PC-3 (cell line): ENCODE data around the gene OASL. TPM values are rescaled to one million over a fixed set of nuclear protein-coding genes. Genes with fewer than 3 reads are reported as not detected.

ENCODE experiments used
- ATAC-seq: fragments of 200-7000 bp; cut with Tn5 transposase; 2 replicates; pipeline ENCODE4 v1.9.1; 2020; ENCODE audit warnings: mild to moderate bottlenecking, moderate library complexity
- BruUV-seq: library from RNA; stranded (reverse); fragments of 400-500 nt; replicated peaks from 2 replicates; lab custom pipeline; 2021; lab: Mats Ljungman, UMichigan
- CTCF ChIA-PET: fragments of 300-600 bp; sonication (Branson Sonifier 250); formaldehyde crosslinking; loops from one replicate; lab custom pipeline; 2022; ENCODE audit warnings: antibody characterized with exemption; lab: Charles Lee
- POLR2A ChIA-PET: fragments of 300-600 bp; sonication (Branson Sonifier 250); formaldehyde crosslinking; loops from one replicate; lab custom pipeline; 2022; ENCODE audit warnings: antibody characterized with exemption; ENCODE audit not compliant: unreplicated experiment; lab: Charles Lee
- DNase-seq: peaks from one replicate; pipeline ENCODE4 v3.0.0-alpha.2; 2015
- H2AFZ ChIP-seq: fragments of 300-600 bp; sonication (generic); 2 replicates; pipeline ENCODE4 v1.6.0; 2016; ENCODE audit warnings: antibody characterized with exemption, low read length
- H3F3A ChIP-seq: fragments of 300-600 bp; sonication (generic); one replicate; pipeline ENCODE4 v1.6.0; 2017; ENCODE audit warnings: antibody characterized with exemption, low read length, control low read depth, mild to moderate bottlenecking; ENCODE audit not compliant: unreplicated experiment
- H3K27ac ChIP-seq: fragments of 300-600 bp; sonication (generic); 2 replicates; pipeline ENCODE4 v1.5.1; 2016; ENCODE audit warnings: mild to moderate bottlenecking, low read length
- H3K27me3 ChIP-seq: fragments of 300-600 bp; sonication (generic); 2 replicates; pipeline ENCODE4 v1.6.1; 2016; ENCODE audit warnings: low read length, mixed read lengths
- H3K36me3 ChIP-seq: fragments of 300-600 bp; sonication (generic); 2 replicates; pipeline ENCODE4 v1.6.1; 2016; ENCODE audit warnings: low read depth, mixed run types, low read length, mixed read lengths
- H3K4me1 ChIP-seq: fragments of 300-600 bp; sonication (generic); 2 replicates; pipeline ENCODE4 v1.5.1; 2016; ENCODE audit warnings: low read length; ENCODE audit not compliant: insufficient read depth
- H3K4me2 ChIP-seq: fragments of 300-600 bp; sonication (generic); 2 replicates; pipeline ENCODE4 v1.6.0; 2016; ENCODE audit warnings: low read length
- H3K4me3 ChIP-seq: fragments of 300-600 bp; sonication (generic); 2 replicates; pipeline ENCODE4 v1.5.1; 2016; ENCODE audit warnings: mild to moderate bottlenecking, low read length, mixed read lengths
- H3K79me2 ChIP-seq: fragments of 300-600 bp; sonication (generic); 2 replicates; pipeline ENCODE4 v1.6.1; 2017; ENCODE audit warnings: low read length, mixed read lengths
- H3K9ac ChIP-seq: fragments of 300-600 bp; sonication (generic); 2 replicates; pipeline ENCODE4 v1.6.0; 2016; ENCODE audit warnings: mild to moderate bottlenecking, low read length
- H3K9me2 ChIP-seq: fragments of 300-600 bp; sonication (generic); replicated peaks from 2 replicates; pipeline ENCODE4 v1.6.1; 2016; ENCODE audit warnings: mixed run types, low read length, mixed read lengths
- H3K9me3 ChIP-seq: fragments of 300-600 bp; sonication (generic); 2 replicates; pipeline ENCODE4 v1.6.1; 2016; ENCODE audit warnings: low read length, mixed read lengths
- H4K20me1 ChIP-seq: fragments of 300-600 bp; sonication (generic); 2 replicates; pipeline ENCODE4 v1.6.1; 2016; ENCODE audit warnings: low read length, mixed read lengths
- CTCF ChIP-seq: fragments of 300-600 bp; sonication (generic); conservative IDR thresholded peaks from 2 replicates; pipeline ENCODE4 v1.5.1; 2017; ENCODE audit warnings: antibody characterized with exemption, low read depth, mild to moderate bottlenecking, low read length
- EZH2 ChIP-seq: fragments of 300-600 bp; sonication (generic); IDR thresholded peaks from one replicate; pipeline ENCODE4 v1.6.1; 2017; ENCODE audit warnings: antibody characterized with exemption, mild to moderate bottlenecking, low read length; ENCODE audit not compliant: unreplicated experiment
- EZH2phosphoT487 ChIP-seq: fragments of 300-600 bp; sonication (generic); IDR thresholded peaks from 2 replicates; pipeline ENCODE4 v1.6.1; 2018; ENCODE audit warnings: mild to moderate bottlenecking, antibody characterized with exemption, low read length, borderline replicate concordance
- intact Hi-C: fragments of 100-400 bp; cut with micrococcal nuclease; formaldehyde crosslinking; loops from 2 replicates; pipeline ENCODE4 v1.9.0; 2023
- total RNA-seq: library from RNA; depleted of rRNA; stranded (reverse); fragments of >200 nt; gene quantifications from 2 replicates; pipeline ENCODE4 v1.2.3, GENCODE V29; 2014

OASL gene
- total RNA-seq, 1 experiment from 2014 or later = 7.6 TPM

GRCh38 chr12:120994059-120994458 is 45.0 kb downstream of the OASL start:
- BruUV-seq = no TSS peak
- Histone ChIP-seq H3F3A (no peaks in the 10 kb centered on the region), H3K36me3 (no peaks in the 10 kb centered on the region), H3K27ac (no peak overlapping the region), H3K4me2 (no peak overlapping the region), H2AFZ (no peak overlapping the region), H4K20me1 (no peaks in the 10 kb centered on the region), H3K27me3 (no peaks in the 10 kb centered on the region), H3K79me2 (no peaks in the 10 kb centered on the region), H3K4me3 (no peak overlapping the region), H3K9me2 (no peaks in the 10 kb centered on the region; the same call in 1 of the 2 replicates), H3K4me1 (no peaks in the 10 kb centered on the region), H3K9ac (no peak overlapping the region), H3K9me3 (no peaks in the 10 kb centered on the region)
- ChIA-PET CTCF (no interaction called here), POLR2A (no interaction called here)
- TF ChIP-seq EZH2phosphoT487 (no peak), EZH2 (no peak), CTCF (no peak)
- ATAC-seq = no peak
- intact Hi-C loops = no loop called here
- DNase-seq = no peak

- ChIA-PET CTCF (no interaction called here), POLR2A (no interaction called here)
- no peaks in the 10 kb centered on the region for H3K79me2 ChIP-seq
- H3K27ac ChIP-seq = no peak overlapping the region
- no peak overlapping the region for H3K4me2 ChIP-seq
- H3K4me1 ChIP-seq = no peaks in the 10 kb centered on the region
- no peak overlapping the region for H3K9ac ChIP-seq
- ATAC-seq = no peak
- no peak overlapping the region for H3K4me3 ChIP-seq
- no peak for DNase-seq
- intact Hi-C loops = no loop called here
- no peaks in the 10 kb centered on the region for H3K27me3 ChIP-seq
- no peaks in the 10 kb centered on the region for H4K20me1 ChIP-seq
- no TSS peak for BruUV-seq
- H2AFZ ChIP-seq = no peak overlapping the region
- TF ChIP-seq EZH2phosphoT487 (no peak), CTCF (no peak), EZH2 (no peak)
- no peaks in the 10 kb centered on the region for H3F3A ChIP-seq
- H3K9me2 ChIP-seq = no peaks in the 10 kb centered on the region; the same call in 1 of the 2 replicates
- H3K9me3 ChIP-seq = no peaks in the 10 kb centered on the region
- H3K36me3 ChIP-seq = no peaks in the 10 kb centered on the region
Measured at GRCh38 chr12:120993496-120993895, 45.5 kb downstream of the OASL start.

GRCh38 chr12:120992989-120993388 is 46.1 kb downstream of the OASL start:
- no TSS peak for BruUV-seq
- H2AFZ ChIP-seq = no peak overlapping the region
- ChIA-PET POLR2A (no interaction called here), CTCF (no interaction called here)
- no peaks in the 10 kb centered on the region for H3F3A ChIP-seq
- no peaks in the 10 kb centered on the region for H3K4me1 ChIP-seq
- H4K20me1 ChIP-seq = no peaks in the 10 kb centered on the region
- ATAC-seq (no peak), DNase-seq (no peak)
- no peaks in the 10 kb centered on the region for H3K9me3 ChIP-seq
- H3K9ac ChIP-seq = no peak overlapping the region
- H3K36me3 ChIP-seq = no peaks in the 10 kb centered on the region
- H3K9me2 ChIP-seq = no peaks in the 10 kb centered on the region; the same call in 1 of the 2 replicates
- intact Hi-C loops = no loop called here
- no peak overlapping the region for H3K27ac ChIP-seq
- no peak overlapping the region for H3K4me2 ChIP-seq
- no peaks in the 10 kb centered on the region for H3K27me3 ChIP-seq
- no peak overlapping the region for H3K4me3 ChIP-seq
- TF ChIP-seq EZH2phosphoT487 (no peak), CTCF (no peak), EZH2 (no peak)
- no peaks in the 10 kb centered on the region for H3K79me2 ChIP-seq
